Ishikawa (cell line): ENCODE measurements around the gene GPRASP3.

Experiments
- CEBPB ChIP-seq: IDR thresholded peaks from 2 replicates; pipeline ENCODE4 v1.6.1; 2012
- CREB1 ChIP-seq: IDR thresholded peaks from 2 replicates; pipeline ENCODE4 v1.6.1; 2012; ENCODE audit warnings: low read depth
- EGR1 ChIP-seq: IDR thresholded peaks from 2 replicates; pipeline ENCODE4 v1.6.1; 2012
- EP300 ChIP-seq: IDR thresholded peaks from 2 replicates; pipeline ENCODE4 v1.6.1; 2012; ENCODE audit warnings: borderline replicate concordance
- FOXM1 ChIP-seq: IDR thresholded peaks from 2 replicates; pipeline ENCODE4 v1.6.1; 2012; ENCODE audit warnings: low read depth, borderline replicate concordance
- MAX ChIP-seq: IDR thresholded peaks from 2 replicates; pipeline ENCODE4 v1.6.1; 2012
- NFIC ChIP-seq: IDR thresholded peaks from 2 replicates; pipeline ENCODE4 v1.6.1; 2012
- RAD21 ChIP-seq: IDR thresholded peaks from 2 replicates; pipeline ENCODE4 v1.6.1; 2012; ENCODE audit warnings: low read depth
- REST ChIP-seq: IDR thresholded peaks from 2 replicates; pipeline ENCODE4 v1.6.1; 2012; ENCODE audit warnings: low read depth, mild to moderate bottlenecking
- TAF1 ChIP-seq: IDR thresholded peaks from 2 replicates; pipeline ENCODE4 v1.6.1; 2012; ENCODE audit warnings: low read depth, mild to moderate bottlenecking
- TCF12 ChIP-seq: IDR thresholded peaks from 2 replicates; pipeline ENCODE4 v1.6.1; 2012; ENCODE audit warnings: low read depth
- TEAD4 ChIP-seq: IDR thresholded peaks from 2 replicates; pipeline ENCODE4 v1.6.1; 2012
- USF1 ChIP-seq: IDR thresholded peaks from 2 replicates; pipeline ENCODE4 v1.6.1; 2012
- YY1 ChIP-seq: IDR thresholded peaks from 2 replicates; pipeline ENCODE4 v1.6.1; 2012; ENCODE audit warnings: low read depth
- ZBTB7A ChIP-seq: IDR thresholded peaks from 2 replicates; pipeline ENCODE4 v1.6.1; 2012; ENCODE audit warnings: low read depth

GPRASP3 gene

GRCh38 chrX:102720237-102721168, at the start of gene GPRASP3:
Gene GPRASP3 (plus strand): TSS chrX:102720743. CDS start chrX:102748996, 28,253 bp downstream.
- TF ChIP-seq MAX (peak; percentile 79), EP300 (no peak), EGR1 (no peak), YY1 (peak; percentile 79), TAF1 (0 out of 2 replicates have a peak, but pooled peaks have one; percentile 51), USF1 (peak; percentile 100)

- TF ChIP-seq RAD21 (no peak), MAX (no peak), EP300 (no peak), TEAD4 (no peak), CEBPB (no peak), NFIC (no peak), USF1 (no peak), REST (no peak), CREB1 (no peak)
Measured at GRCh38 chrX:102672856-102673255, 47.7 kb upstream of the GPRASP3 start.

- no peak for TF ChIP-seq EP300
Measured at GRCh38 chrX:102684772-102685520, 35.6 kb upstream of the GPRASP3 start.

GRCh38 chrX:102694749-102695148, 25.8 kb upstream of the GPRASP3 start:
- TF ChIP-seq REST, result no peak
- TF ChIP-seq CEBPB, result no peak
- no peak for TF ChIP-seq TAF1
- TF ChIP-seq TEAD4, result no peak
- TF ChIP-seq RAD21, result no peak
- no peak for TF ChIP-seq CREB1
- TF ChIP-seq FOXM1, result no peak
- no peak for TF ChIP-seq YY1
- TF ChIP-seq MAX, result no peak
- TF ChIP-seq TCF12, result no peak
- no peak for TF ChIP-seq EGR1
- no peak for TF ChIP-seq EP300
- no peak for TF ChIP-seq NFIC
- TF ChIP-seq ZBTB7A, result no peak
- TF ChIP-seq USF1, result no peak

- TF ChIP-seq CREB1 (no peak), USF1 (no peak), TAF1 (no peak), TCF12 (no peak), TEAD4 (no peak), MAX (no peak), REST (no peak), RAD21 (no peak), EGR1 (no peak), YY1 (no peak), EP300 (no peak), FOXM1 (no peak), NFIC (no peak)
Measured at GRCh38 chrX:102696306-102696705, 24.2 kb upstream of the GPRASP3 start.
